GM12892 (cell line): ENCODE measurements around the gene ZNF423.

Source experiments
- POLR2A ChIP-seq: IDR thresholded peaks from 2 replicates; pipeline ENCODE4 v1.6.1; 2011; ENCODE audit warnings: low read depth, low read length, control low read depth
- TAF1 ChIP-seq: IDR thresholded peaks from 2 replicates; pipeline ENCODE4 v1.6.1; 2011; ENCODE audit warnings: low read depth, mild to moderate bottlenecking, control low read depth, low read length, borderline replicate concordance

GRCh38 chr16:49457196-49457595, 398.7 kb downstream of the ZNF423 start:
- TF ChIP-seq TAF1 = no peak
- TF ChIP-seq POLR2A = no peak
